Peyer's patch (tissue), 4 donors: ENCODE data around the gene LDLRAD4. TPM values are rescaled to one million over a fixed set of nuclear protein-coding genes. Genes with fewer than 3 reads are reported as not detected.

Source experiments
- DNase-seq, 3 donors: peaks; one replicate each; pipeline ENCODE4 v3.0.0-alpha.2; 2017 to 2019
- H3K27ac ChIP-seq, 4 donors: fragments of 200-600 bp; sonication (generic); one replicate each; pipeline ENCODE4 v1.5.1; 2016 to 2019
- H3K27me3 ChIP-seq, 2 donors: fragments of 200-600 bp; sonication (generic); one replicate each; pipeline ENCODE4 v1.5.1; 2019
- H3K36me3 ChIP-seq, 3 donors: fragments of 200-600 bp; sonication (generic); one replicate each; pipeline ENCODE4 v1.5.1; 2016 to 2019
- H3K4me1 ChIP-seq, 4 donors: fragments of 200-600 bp; sonication (generic); one replicate each; pipeline ENCODE4 v1.5.1; 2016 to 2019
- H3K4me3 ChIP-seq, 4 donors: fragments of 200-600 bp; sonication (generic); 1 replicate in 3 of 4; 2 replicates in 1 of 4; pipeline ENCODE4 v1.5.1; 2016 to 2019; ENCODE audit warnings: mild to moderate bottlenecking in 1 of 4
- H3K9me3 ChIP-seq, 4 donors: fragments of 200-600 bp; sonication (generic); one replicate each; pipeline ENCODE4 v1.5.1; 2016 to 2019; ENCODE audit warnings: mild to moderate bottlenecking in 1 of 4
- POLR2A ChIP-seq, 2 donors: fragments of 450-650 bp; IDR thresholded peaks; one replicate each; pipeline ENCODE4 v1.5.1; 2017; ENCODE audit warnings: antibody characterized with exemption in 2 of 2, mild to moderate bottlenecking in 2 of 2, moderate library complexity in 2 of 2
- total RNA-seq, 4 donors: library from RNA; depleted of rRNA; stranded (reverse); fragments of >200 nt; gene quantifications; one replicate each; pipeline ENCODE4 v1.1.0, GENCODE V29; 2016
- TF ChIP-seq, protein P1 (sequence below), 6 experiments: fragments of 450-650 bp in 4 of 6; fragments of 200-600 bp in 2 of 6; sonication (generic) in 1 of 6; IDR thresholded peaks; one replicate each; pipeline ENCODE4 v1.5.1; 2017 to 2019; ENCODE audit warnings: antibody characterized with exemption in 6 of 6, mild to moderate bottlenecking in 3 of 6, moderate library complexity in 1 of 6

Gene LDLRAD4
- total RNA-seq, 4 donors from 2014 or later, result 24.8 to 128 (median 50.0) TPM

DNA sequence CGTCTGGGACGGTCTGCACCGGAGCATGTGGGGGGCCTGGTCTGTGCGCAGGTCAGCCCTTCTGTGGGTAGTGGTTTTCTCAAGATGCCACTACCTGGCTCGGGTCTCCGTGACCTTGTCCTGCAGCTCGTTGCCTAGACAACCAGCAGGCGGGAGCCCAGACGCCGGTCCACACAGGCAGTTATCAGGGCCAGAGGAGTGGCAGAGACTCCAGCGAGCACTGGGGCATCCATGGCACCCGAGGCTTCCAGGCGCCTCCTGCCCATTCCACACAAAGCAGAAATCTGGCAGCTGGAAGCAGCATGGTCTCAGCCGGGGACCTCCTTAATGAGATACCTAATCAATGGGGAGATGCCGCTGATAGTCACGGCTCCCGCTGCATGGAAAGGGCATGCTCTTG is 351.7 kb downstream of the LDLRAD4 start:
- H3K4me1 ChIP-seq, result peaks cover 0 to 13% (median 8%) of the 10 kb centered on the region in 4 donors
- H3K27ac ChIP-seq, result no peak overlapping the region
- TF ChIP-seq POLR2A (IDR thresholded peaks at IDR 0.05), result no peak
- TF ChIP-seq, protein P1, sequence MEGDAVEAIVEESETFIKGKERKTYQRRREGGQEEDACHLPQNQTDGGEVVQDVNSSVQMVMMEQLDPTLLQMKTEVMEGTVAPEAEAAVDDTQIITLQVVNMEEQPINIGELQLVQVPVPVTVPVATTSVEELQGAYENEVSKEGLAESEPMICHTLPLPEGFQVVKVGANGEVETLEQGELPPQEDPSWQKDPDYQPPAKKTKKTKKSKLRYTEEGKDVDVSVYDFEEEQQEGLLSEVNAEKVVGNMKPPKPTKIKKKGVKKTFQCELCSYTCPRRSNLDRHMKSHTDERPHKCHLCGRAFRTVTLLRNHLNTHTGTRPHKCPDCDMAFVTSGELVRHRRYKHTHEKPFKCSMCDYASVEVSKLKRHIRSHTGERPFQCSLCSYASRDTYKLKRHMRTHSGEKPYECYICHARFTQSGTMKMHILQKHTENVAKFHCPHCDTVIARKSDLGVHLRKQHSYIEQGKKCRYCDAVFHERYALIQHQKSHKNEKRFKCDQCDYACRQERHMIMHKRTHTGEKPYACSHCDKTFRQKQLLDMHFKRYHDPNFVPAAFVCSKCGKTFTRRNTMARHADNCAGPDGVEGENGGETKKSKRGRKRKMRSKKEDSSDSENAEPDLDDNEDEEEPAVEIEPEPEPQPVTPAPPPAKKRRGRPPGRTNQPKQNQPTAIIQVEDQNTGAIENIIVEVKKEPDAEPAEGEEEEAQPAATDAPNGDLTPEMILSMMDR (IDR thresholded peaks at IDR 0.05), result no peak
- H3K9me3 ChIP-seq, result no peaks in the 10 kb centered on the region
- H3K4me3 ChIP-seq, result no peak overlapping the region
- H3K27me3 ChIP-seq, result no peaks in the 10 kb centered on the region
- no peaks in the 10 kb centered on the region for H3K36me3 ChIP-seq
- DNase-seq, result no peak

DNA sequence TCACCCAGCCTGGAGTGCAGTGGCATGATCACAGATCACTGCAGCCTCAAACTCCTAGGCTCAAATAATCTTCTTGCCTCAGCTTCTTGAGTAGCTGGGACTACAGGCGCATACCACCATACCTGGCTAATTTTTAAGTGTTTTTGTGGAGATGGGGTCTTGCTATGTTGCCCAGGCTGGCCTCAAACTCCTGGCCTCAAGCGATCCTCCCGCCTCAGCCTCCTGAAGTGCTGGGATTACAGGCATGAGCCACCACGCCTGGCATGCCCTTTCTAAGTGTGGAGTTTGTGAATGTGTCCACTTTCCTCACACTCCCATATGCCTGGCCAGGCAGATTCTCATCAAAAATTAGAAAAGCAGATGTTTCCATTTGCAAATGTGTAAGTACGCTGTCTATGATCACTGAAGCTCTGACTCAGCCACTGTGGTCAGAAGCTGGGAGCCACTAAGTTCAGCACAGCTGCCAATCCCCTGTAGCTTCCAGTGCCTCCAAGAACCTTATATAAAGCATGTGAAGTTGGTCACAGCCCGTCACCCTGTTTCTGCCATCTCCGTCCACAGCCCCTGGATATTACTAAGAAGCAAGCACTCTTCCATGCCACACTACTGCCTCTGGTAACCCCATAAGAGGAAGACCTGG is 352.4 kb downstream of the LDLRAD4 start:
- TF ChIP-seq, protein P1 (IDR thresholded peaks at IDR 0.05), result no peak
- TF ChIP-seq POLR2A (IDR thresholded peaks at IDR 0.05), result no peak
- no peak for DNase-seq
- Histone ChIP-seq H3K4me1 (peaks cover 0 to 13% (median 8%) of the 10 kb centered on the region in 4 donors), H3K27me3 (no peaks in the 10 kb centered on the region), H3K4me3 (no peak overlapping the region), H3K27ac (no peak overlapping the region), H3K36me3 (no peaks in the 10 kb centered on the region), H3K9me3 (no peaks in the 10 kb centered on the region)

DNA sequence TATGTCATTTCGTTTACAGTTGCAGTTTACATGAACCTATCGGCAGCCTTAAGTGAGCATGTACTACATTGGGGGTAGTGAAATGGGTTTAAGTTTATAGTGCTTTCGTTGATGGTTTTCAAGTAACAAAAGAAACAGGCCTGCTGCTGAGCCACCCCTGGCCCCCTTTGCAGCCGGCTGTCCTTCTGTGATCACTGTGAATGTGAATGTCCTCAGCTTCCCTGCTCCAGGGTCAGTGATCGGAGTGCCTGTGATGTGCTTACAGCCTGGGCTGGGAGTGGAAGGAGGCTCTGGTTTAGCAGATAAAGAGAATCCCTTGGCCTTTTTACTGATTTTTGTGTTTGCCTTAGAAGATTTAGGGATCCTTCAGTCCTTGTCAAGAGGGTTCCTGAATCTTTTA is 353.6 kb downstream of the LDLRAD4 start:
- no peak for TF ChIP-seq POLR2A (IDR thresholded peaks at IDR 0.05)
- TF ChIP-seq, protein P1 (IDR thresholded peaks at IDR 0.05), result no peak
- Histone ChIP-seq H3K36me3 (no peaks in the 10 kb centered on the region), H3K4me1 (peaks cover 0 to 18% (median 3%) of the 10 kb centered on the region in 4 donors), H3K27ac (no peak overlapping the region), H3K27me3 (no peaks in the 10 kb centered on the region), H3K4me3 (no peak overlapping the region), H3K9me3 (no peaks in the 10 kb centered on the region)
- DNase-seq, result no peak

DNA sequence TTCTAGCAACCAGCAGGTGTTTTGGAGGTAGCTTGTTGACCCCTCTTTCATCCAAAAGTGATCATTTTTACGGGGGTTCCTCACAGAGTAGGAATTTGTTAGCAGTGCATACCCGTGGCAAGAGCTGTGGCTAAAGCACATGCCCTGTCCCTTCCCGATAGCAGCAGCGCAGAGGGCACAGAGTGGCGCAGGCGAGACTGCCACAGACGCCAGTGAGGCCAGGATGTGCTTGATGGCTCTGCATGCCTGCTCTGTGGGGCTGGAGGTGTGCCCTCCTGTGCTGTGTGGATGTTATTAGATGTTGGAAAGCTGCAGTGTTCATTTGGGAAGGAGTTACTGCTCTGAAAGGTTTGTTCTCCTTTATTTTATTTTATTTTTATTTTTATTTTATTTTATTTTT is 354.2 kb downstream of the LDLRAD4 start:
- H3K9me3 ChIP-seq, result no peaks in the 10 kb centered on the region
- H3K4me3 ChIP-seq, result no peak overlapping the region
- no peak for DNase-seq
- H3K4me1 ChIP-seq, result peaks cover 0 to 18% (median 3%) of the 10 kb centered on the region in 4 donors
- no peak overlapping the region for H3K27ac ChIP-seq
- H3K27me3 ChIP-seq, result no peaks in the 10 kb centered on the region
- no peaks in the 10 kb centered on the region for H3K36me3 ChIP-seq
- TF ChIP-seq, protein P1 (IDR thresholded peaks at IDR 0.05), result no peak
- no peak for TF ChIP-seq POLR2A (IDR thresholded peaks at IDR 0.05)

DNA sequence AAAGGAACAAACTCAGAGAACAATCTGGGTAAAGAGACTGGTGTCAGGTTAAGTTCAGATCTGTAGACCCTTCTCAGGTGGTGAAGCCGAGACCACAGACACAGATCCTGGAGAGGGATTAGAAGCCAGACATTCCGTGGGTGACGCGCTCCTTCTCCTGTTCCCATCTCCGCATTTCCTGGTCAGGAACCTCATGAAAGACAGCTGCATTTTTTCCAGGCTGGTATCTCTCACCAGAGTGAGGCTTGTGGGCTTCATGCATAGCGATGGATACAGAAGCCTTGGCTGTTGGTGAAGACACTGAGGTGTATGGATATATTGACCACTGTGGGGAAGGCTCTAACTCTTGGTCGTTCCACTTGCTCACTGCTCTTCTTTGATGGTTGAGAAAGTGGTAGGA is 355.2 kb downstream of the LDLRAD4 start:
- Histone ChIP-seq H3K4me3 (no peak overlapping the region), H3K27ac (no peak overlapping the region), H3K36me3 (no peaks in the 10 kb centered on the region), H3K4me1 (peaks cover 0 to 9% (median under 1%) of the 10 kb centered on the region in 4 donors), H3K27me3 (no peaks in the 10 kb centered on the region), H3K9me3 (no peaks in the 10 kb centered on the region)
- DNase-seq, result no peak
- TF ChIP-seq POLR2A (IDR thresholded peaks at IDR 0.05), result no peak
- TF ChIP-seq, protein P1 (IDR thresholded peaks at IDR 0.05), result no peak
